Right hindlimb (tissue), 1 donor: ENCODE data around the gene RCAN1.
"Not testable (repeated sequence)": the region's sequence is repeated elsewhere in the genome, so short reads cannot be mapped to it uniquely, and the experiment has no call there.

Experiments
- DNase-seq: peaks from one replicate; pipeline ENCODE4 v3.0.0-alpha.2; 2018

Gene RCAN1

DNA sequence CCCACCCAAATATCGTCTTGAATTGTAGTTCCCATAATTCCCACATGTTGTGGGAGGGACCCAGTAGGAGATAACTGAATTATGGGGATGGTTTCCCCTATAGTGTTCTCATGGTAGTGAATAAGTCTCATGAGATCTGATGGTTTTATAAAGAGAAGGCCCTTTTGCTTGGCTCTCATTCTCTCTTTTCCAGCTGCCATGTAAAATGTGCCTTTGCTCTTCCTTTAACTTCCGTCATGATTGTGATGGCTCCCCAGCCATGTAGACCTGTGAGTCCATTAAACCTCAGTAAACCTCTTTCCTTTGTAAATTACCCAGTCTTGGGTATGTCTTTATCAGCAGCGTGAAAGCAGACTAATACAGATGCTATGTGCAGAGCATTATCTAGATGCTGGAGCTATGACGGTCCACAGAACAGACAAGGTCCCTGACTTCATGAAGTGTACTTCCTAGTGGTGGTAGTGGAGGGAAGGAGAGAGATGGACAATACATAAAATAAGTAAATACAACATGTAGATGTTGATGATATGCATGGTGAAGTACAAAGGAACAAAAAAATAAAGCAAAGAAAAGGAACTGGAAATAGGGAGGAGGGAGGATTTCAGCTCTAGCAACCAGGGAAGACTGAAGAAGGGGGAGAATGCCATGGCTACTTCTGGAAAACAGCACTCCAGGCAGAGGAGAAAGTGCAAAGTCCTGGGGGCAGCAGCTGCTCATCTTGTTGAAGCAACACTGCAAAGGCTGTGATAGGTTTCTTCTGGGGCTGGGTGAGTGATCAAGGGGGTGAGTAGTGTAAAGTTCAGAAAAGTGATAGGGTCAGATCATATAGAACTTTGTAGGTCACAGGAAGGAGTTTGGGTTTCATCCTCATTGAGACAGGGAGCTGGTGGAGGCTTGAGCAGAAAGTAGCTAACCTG, 6.8 kb upstream of the RCAN1 start:
- no peak for DNase-seq

DNA sequence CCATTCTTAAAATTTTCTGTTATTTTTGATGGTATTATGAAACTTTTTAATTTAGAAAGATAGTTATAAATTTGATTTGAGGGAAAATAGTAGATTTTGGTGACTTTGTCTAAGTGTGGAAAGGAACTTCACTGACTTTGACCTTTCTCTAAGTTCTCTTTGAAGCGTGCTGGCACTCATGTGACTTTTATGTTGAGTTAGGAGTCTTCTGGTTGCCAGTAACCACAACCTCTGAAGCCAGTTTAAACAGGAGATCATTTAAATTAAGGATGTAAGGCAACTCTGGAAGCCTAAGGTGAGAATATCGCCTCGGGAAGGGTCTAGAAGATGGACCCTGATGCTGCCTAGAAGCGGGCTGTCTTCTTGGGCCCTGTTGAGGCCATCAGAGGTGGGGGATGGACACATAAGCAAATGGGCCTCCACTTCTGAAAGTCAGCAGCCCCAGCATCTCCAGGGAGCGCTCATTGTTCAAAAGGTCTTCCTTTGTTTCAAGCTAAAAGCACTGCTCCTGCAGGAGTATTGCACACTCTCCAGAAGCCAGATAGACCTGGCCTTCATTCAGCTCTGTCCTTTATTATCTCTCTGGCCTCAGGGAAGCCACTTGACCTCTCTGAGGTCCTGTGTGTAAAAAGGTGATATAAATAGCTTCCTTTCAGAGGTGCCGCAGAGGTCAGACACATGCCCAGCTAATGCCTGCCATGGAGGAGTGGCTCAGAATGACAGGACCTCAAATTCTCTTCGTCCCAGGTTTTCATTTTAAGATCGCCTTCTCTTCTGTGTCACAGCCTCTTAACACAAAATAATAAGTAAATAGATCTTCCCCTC, 5.1 kb upstream of the RCAN1 start:
- no peak for DNase-seq

DNA sequence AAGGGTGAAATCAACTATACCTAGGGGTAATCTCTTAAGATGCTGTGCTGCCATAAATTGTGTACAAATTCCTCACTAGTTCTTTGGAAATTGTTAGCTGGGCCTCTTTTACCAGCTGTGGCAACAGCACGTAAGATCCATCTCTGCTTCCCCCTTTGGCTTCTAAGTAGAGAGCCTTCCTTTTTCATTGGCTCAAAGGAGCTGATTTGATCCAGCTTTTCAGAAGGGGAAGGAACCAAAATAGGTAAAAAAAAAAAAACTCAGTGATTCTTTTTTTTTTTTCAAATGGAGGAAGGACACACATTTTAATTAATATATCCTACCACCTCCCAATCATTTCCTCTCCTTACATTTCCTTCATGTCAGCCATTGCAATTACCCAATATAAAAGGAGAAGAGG, 4.0 kb upstream of the RCAN1 start:
- no peak for DNase-seq

- no peak for DNase-seq
Measured at GRCh38 chr21:34617753-34618339, 2.9 kb upstream of the RCAN1 start.

GRCh38 chr21:34615487-34615814, 538 bp upstream of the RCAN1 start:
- DNase-seq: no peak

GRCh38 chr21:34613679-34614627, 960 bp downstream of the RCAN1 start:
- no peak for DNase-seq

DNA sequence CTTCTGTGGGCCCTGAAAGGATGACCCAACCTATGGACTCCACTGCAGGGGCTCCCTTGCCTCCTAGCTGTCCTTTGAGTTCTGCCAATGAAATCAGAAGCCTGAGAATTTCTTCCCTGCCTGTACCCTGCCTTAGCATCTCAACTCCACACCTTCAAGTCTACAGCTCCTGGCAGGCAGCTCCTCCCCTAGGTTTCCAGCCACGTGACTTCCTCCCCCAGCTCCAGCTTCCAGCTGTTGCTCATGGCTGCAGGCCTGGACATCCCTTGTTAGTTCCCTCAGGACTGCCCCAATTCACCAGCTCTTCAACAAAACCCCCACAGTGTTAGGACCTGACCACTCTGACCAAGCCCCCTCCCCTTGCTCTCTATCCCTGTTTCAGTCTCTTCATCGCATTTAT, 2.4 kb downstream of the RCAN1 start:
- DNase-seq: no peak

DNA sequence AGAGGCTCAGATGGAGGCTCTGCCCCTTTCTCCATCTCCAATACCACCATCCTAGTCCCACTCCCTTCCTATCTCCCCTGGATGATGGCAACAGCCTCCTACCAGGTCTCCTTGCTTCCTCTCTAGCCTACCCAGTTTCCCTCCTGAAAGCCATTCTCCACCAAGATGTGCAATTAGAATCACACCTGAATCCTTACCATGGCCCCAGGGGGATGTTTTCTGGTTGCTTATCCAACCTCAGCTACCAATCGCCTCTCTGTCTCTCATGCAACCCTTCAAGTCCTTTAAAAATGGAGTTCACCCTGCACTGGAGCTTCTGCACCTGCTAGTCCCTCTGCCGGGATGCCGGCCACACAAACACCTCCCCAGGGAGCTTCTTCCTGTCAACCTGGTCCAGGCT, 2.9 kb downstream of the RCAN1 start:
- DNase-seq: no peak

DNA sequence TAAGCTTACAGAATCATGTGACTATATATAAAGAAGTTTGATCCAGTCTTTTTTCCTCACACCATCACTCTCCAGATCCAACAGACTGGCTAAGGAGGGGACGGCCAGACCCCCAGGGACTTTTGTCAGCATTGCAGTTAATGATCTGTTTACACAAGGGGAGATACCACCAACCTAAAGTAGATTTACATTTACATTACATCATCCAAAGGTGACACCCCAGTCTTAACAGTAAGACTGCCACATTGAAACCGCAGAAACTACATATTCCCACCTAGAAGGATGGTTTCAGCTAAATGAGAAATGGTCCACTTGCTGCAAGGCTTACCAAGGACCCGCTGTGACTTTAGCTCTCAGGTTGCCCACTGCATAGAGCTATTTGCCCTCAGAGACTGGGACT, 3.4 kb downstream of the RCAN1 start:
- DNase-seq: no peak

DNA sequence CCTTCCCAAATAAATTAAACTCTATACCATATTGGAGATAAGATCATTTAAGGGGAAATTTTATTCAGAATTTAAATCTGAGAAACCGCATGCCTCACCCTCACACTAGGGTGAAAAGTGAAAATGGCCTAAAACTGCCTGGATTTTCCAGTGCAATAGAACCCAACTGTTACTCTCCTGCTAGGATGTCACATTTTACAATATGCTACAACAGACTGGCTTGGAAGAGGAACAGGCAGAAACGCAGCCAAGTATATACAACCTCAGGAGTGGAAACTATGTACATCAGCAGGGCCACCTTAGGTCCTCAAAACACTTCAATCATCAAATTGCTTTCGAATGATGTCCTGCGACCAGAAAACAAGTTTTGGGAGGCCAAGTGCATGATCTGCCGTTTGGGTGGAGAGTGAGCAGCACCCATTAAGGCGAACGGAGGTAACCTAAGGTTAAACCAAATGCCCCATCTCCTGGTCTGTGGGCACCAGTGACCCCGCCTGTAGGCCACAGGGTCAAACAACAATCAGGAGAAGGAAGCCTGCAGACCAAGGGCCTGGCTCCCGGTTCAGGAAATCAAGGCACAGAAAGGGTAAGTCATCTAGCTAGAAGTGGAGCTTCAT, 4.9 kb downstream of the RCAN1 start:
- DNase-seq: no peak

GRCh38 chr21:34609244-34609932, 5.5 kb downstream of the RCAN1 start:
- DNase-seq: no peak

DNA sequence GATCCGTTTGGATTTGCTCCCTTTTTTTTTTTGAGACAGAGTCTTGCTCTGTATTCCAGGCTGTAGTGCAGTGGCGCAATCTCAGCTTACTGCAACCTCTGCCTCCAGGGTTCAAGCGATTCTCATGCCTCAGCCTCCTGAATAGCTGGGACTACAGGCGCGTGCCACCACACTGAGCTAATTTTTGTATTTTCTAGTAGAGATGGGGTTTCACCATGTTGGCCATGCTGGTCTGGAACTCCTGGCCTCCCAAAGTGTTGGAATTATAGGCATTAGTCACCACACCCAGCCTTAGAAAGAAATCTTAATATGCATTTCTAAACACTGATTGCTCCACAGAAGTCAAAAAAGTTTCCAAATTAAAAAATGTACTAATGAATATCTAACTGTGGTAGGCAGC, 7.5 kb downstream of the RCAN1 start:
- DNase-seq: not testable (repeated sequence)

- DNase-seq: no peak
Measured at GRCh38 chr21:34606621-34607020, 8.3 kb downstream of the RCAN1 start.

DNA sequence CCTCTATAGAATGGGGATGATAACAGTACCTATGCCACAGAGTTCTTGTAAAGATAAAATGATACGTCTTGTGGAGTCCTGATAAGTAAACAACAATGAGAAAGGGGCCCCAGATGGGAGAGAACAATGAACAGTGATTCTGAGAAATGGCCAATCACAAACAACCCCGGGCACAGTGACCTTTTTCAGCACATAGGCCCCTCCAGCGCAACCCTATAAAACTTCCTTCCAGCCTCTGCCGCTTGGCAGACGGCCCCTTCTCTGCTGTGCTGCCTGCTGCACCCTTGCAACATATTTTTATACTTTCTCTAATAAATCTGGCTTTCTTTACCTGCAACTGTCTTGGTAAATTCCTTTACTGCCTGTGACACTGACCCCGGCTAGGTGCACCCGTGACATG, 8.9 kb downstream of the RCAN1 start:
- no peak for DNase-seq

- DNase-seq: not testable (repeated sequence)
Measured at GRCh38 chr21:34604956-34605355, 10.0 kb downstream of the RCAN1 start.

DNA sequence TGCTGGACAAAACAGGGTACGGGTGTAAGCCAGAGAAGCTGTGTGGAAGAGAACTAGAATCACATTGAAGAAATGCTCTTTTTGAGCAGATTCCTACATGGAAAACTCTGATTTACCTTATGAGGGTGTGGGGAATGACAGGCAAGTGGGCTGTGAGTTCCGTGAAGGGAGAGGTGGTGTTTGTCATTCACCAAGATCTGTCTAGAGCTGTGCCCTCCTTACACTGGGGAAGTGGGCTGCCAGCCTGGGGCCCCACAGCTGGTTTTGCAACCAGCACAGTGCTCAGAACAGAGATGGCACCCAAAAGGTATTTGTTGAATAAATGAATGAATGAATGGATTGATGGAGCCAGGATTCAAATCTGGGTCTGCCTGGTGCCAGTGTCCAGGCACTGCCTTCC, 10.4 kb downstream of the RCAN1 start:
- no peak for DNase-seq

DNA sequence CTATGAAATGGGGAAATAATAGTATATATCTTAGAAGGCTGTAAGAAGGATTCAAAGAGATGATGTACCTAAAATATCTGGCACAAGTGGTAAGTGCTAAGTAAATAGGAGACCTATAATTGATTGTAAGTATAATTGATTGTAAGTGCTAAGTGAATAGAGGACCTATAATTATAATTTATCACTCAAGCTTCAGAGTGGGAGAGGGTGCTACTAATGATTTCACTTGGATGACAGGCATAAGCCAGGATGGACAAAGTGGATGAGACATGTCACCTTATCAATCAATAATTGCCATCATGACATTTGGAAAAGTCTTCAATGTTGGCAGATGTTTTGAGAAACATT, 11.2 kb downstream of the RCAN1 start:
- DNase-seq: no peak

DNA sequence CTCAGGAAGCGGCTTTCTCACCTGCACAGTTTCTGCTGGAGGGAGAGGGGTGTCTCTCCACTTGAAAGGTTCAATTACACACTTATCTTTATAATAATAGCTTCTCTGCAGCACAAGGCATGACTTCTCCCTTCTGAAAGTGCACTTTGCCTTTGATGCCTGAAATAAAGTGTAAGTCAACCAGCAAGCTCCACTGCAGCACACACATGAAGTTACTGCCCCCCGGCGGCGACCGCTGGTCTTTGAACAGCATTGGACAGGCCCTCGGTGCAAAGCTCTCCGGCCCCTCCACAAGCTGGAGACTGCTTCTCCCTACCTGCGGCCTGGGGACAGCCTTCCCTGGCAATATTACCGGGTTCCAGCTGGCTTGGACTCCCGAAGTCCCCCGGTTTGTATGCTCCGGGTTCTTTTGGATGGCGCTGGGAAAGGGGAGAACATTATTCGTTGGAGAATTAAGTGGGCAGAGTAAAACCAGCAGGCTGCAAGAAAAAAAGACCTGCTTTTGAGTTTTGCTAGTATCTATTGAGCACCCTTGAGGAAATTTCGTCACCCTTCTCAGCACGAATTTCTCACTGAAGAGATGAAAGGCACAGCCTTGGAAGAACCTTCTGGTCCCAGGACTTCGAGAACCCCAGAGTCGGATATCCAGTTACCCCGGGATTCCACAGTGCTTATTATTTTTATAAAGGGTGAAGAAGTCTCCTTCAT, 11.8 kb downstream of the RCAN1 start:
- DNase-seq: peak; percentile 85

DNA sequence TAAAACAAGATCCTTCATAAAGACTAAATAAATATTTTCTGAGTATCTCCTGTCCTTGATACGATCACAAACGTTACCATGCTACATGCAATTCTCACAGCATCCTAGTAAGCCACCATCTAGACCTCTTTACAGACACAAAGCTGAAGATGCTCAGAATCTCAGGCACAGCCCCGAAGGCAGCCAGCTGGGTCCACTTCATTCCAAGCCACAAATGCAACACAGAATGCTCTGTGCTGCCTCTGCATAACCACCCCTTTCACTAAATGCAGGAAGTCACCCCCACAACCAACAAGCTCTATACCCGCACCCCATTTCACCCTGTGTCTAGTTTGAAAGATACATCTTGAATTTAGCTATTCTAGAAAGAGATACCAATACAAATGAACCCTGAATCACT, 12.9 kb downstream of the RCAN1 start:
- no peak for DNase-seq

DNA sequence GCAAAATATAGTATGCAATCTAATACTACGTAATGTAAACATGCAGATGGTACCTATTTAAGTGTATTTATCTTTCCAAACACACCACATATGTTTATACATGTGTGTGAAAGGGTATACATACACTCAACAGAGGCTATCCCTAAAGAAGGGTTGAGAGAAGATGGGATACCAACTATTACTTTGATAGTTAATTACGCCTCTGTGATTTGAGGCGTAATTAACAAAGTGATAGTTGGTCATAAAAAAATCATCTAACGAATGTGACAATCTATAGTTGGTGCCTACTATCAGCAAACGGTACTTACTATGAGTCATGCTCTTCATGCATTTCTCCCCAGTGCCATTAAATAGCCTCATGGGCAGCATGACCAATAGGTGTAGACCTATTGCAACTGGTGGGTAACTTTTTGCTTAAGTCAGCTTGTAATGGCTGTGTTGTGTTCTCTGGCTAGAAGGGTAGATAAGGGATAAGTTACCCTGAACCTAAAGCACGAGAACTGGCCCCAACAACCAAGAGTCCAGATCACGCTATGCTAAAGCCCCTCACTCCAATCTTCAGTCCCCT, 15.3 kb downstream of the RCAN1 start:
- DNase-seq: no peak
